ENCODE measurements around the gene TBC1D16. TPM values are rescaled to one million over a fixed set of nuclear protein-coding genes. Genes with fewer than 3 reads are reported as not detected.
A peak's percentile ranks its signal among the peaks of the same experiment; 100 is the strongest.

The TBC1D16 gene
- total and polyA plus RNA-seq, 2 donors (not counting 1 experiment from before 2014, with no cell fraction given): 8.3 to 30.4 TPM

DNA sequence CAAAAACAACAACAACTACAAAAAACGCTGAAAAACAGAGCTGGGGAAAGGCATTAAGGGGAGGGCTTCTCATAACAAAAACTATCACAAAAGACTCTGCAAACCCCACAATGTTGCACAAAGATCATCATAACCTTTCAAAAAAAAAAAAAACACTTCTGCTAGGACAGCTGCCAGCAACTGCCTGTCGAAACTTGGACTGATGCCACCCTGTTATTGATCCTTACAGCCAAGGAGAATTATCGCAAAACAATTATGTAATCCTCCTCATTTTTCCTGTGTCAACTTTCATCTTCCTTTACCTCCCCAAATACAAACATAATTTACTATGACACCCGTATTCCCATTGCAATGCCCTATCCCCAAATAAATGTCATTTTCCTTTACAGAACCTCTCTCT is 10.0 kb upstream of the TBC1D16 start:
- TF ChIP-seq, protein P1, sequence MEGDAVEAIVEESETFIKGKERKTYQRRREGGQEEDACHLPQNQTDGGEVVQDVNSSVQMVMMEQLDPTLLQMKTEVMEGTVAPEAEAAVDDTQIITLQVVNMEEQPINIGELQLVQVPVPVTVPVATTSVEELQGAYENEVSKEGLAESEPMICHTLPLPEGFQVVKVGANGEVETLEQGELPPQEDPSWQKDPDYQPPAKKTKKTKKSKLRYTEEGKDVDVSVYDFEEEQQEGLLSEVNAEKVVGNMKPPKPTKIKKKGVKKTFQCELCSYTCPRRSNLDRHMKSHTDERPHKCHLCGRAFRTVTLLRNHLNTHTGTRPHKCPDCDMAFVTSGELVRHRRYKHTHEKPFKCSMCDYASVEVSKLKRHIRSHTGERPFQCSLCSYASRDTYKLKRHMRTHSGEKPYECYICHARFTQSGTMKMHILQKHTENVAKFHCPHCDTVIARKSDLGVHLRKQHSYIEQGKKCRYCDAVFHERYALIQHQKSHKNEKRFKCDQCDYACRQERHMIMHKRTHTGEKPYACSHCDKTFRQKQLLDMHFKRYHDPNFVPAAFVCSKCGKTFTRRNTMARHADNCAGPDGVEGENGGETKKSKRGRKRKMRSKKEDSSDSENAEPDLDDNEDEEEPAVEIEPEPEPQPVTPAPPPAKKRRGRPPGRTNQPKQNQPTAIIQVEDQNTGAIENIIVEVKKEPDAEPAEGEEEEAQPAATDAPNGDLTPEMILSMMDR (conservative IDR thresholded peaks at IDR 0.05 in 1 of 2, IDR thresholded peaks at IDR 0.05 in 1 of 2; ENCODE audit: low read depth in 1 of 2, low read length in 2 of 2): no peak
- no peak for TF ChIP-seq EZH2 (IDR thresholded peaks at IDR 0.05; ENCODE audit: low read length, missing control alignments)
- H3K9me3 ChIP-seq (ENCODE audit: control insufficient read depth, insufficient read depth, low read depth, low read length): no peaks in the 10 kb centered on the region
- H2AFZ ChIP-seq (ENCODE audit: low read length): no peak overlapping the region
- H3K27ac ChIP-seq (ENCODE audit: insufficient read depth, low read length): no peak overlapping the region
- no peak for DNase-seq (ENCODE audit: low read depth in 2 of 2)
- H3K4me3 ChIP-seq (replicated peaks in 1 of 4; ENCODE audit: control extremely low read depth in 1 of 4, insufficient read depth in 1 of 4, low read depth in 3 of 4, low read length in 4 of 4): no peak overlapping the region
- H3K36me3 ChIP-seq (ENCODE audit: control insufficient read depth, insufficient read depth, low read length): no peaks in the 10 kb centered on the region
- H3K79me2 ChIP-seq (ENCODE audit: control insufficient read depth, insufficient read depth, low read length): no peaks in the 10 kb centered on the region
- H4K20me1 ChIP-seq (ENCODE audit: control insufficient read depth, extremely low read depth, insufficient read depth, low read length): no peaks in the 10 kb centered on the region
- no peak overlapping the region for H3K9ac ChIP-seq (ENCODE audit: insufficient read depth, low read length)
- no peaks in the 10 kb centered on the region for H3K4me1 ChIP-seq (ENCODE audit: control insufficient read depth, extremely low read depth, insufficient read depth, low read length)
- H3K27me3 ChIP-seq (ENCODE audit: control insufficient read depth, insufficient read depth, low read length): no peaks in the 10 kb centered on the region
- H3K4me2 ChIP-seq (ENCODE audit: extremely low read depth, insufficient read depth, low read length): no peak overlapping the region

DNA sequence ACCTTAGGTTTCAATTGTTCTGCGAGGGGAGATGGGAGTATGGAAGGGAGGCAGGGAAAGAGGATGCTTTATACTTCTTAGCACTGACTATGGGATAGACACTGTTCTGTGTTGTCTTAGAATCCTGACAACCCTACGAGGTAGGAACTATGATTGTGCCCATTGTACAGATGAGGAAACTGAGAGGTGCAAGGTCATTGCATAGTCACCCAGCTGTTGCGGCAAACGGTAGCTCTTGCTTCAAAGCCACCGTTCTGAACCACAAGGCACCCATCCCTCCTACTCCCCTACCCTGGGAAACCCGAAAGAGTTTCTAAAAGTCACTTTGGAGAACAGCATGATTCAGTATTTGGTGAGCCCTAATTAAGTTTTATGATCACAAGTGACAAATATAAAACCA is 8.3 kb upstream of the TBC1D16 start:
- no peak overlapping the region for H3K4me2 ChIP-seq (ENCODE audit: extremely low read depth, insufficient read depth, low read length)
- H3K79me2 ChIP-seq (ENCODE audit: control insufficient read depth, insufficient read depth, low read length): no peaks in the 10 kb centered on the region
- H3K4me3 ChIP-seq (replicated peaks in 1 of 4; ENCODE audit: control extremely low read depth in 1 of 4, insufficient read depth in 1 of 4, low read depth in 3 of 4, low read length in 4 of 4): no peak overlapping the region
- no peak for DNase-seq (ENCODE audit: low read depth in 2 of 2)
- no peak overlapping the region for H3K27ac ChIP-seq (ENCODE audit: insufficient read depth, low read length)
- H4K20me1 ChIP-seq (ENCODE audit: control insufficient read depth, extremely low read depth, insufficient read depth, low read length): no peaks in the 10 kb centered on the region
- H3K9me3 ChIP-seq (ENCODE audit: control insufficient read depth, insufficient read depth, low read depth, low read length): no peaks in the 10 kb centered on the region
- no peaks in the 10 kb centered on the region for H3K36me3 ChIP-seq (ENCODE audit: control insufficient read depth, insufficient read depth, low read length)
- TF ChIP-seq EZH2 (IDR thresholded peaks at IDR 0.05; ENCODE audit: low read length, missing control alignments): no peak
- TF ChIP-seq, protein P1 (conservative IDR thresholded peaks at IDR 0.05 in 1 of 2, IDR thresholded peaks at IDR 0.05 in 1 of 2; ENCODE audit: low read depth in 1 of 2, low read length in 2 of 2): no peak
- H2AFZ ChIP-seq (ENCODE audit: low read length): no peak overlapping the region
- H3K9ac ChIP-seq (ENCODE audit: insufficient read depth, low read length): no peak overlapping the region
- H3K4me1 ChIP-seq (ENCODE audit: control insufficient read depth, extremely low read depth, insufficient read depth, low read length): no peaks in the 10 kb centered on the region
- H3K27me3 ChIP-seq (ENCODE audit: control insufficient read depth, insufficient read depth, low read length): no peaks in the 10 kb centered on the region

DNA sequence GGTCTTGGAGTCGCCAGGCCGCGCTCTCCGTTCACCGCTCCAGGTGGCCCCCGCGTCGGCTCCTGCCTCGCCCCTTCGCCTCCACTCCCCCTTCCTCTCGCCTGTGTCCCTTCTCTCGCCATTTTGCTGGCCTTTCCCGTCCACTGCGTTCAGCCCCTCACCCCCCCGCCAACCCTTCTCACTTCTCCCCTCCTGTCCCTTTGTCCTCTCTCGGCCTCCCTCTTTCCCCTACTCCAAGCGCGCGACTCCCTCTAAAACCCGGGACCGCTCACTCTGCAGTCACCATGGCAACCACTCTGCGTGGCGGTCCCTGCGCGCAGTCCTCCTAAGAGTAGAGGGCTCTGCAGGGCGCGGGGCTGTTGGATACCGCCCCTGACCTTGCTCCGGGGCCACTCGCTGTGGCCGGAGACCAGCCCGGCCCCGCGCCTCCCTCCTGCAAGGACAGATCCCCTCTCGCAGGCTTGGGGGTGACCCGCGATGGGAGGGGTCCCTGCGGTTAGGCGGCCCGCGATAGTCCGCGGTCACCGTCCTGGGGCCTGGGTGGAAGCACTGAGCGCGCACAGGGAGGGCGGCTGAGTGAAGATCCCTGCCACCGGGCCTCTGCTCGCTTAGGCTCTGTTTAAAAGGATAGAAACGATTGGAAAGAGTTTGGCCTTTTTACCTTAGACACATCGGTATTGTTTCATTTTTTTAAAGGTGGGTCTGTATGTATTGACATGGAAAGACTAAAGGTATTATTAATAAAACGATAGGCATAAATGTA is 1.2 kb upstream of the TBC1D16 start:
- H3K4me1 ChIP-seq (ENCODE audit: control insufficient read depth, extremely low read depth, insufficient read depth, low read length): peaks cover 2% of the 10 kb centered on the region
- peak; percentile 23 to 47 for DNase-seq (ENCODE audit: low read depth in 2 of 2)
- H3K27ac ChIP-seq (ENCODE audit: insufficient read depth, low read length): peak overlapping the region; percentile 93
- no peaks in the 10 kb centered on the region for H4K20me1 ChIP-seq (ENCODE audit: control insufficient read depth, extremely low read depth, insufficient read depth, low read length)
- H3K9ac ChIP-seq (ENCODE audit: insufficient read depth, low read length): peak overlapping the region; percentile 96
- H3K9me3 ChIP-seq (ENCODE audit: control insufficient read depth, insufficient read depth, low read depth, low read length): no peaks in the 10 kb centered on the region
- peaks cover 2% of the 10 kb centered on the region for H3K79me2 ChIP-seq (ENCODE audit: control insufficient read depth, insufficient read depth, low read length)
- H3K36me3 ChIP-seq (ENCODE audit: control insufficient read depth, insufficient read depth, low read length): no peaks in the 10 kb centered on the region
- H3K4me2 ChIP-seq (ENCODE audit: extremely low read depth, insufficient read depth, low read length): peak overlapping the region; percentile 91
- H2AFZ ChIP-seq (ENCODE audit: low read length): peak overlapping the region; percentile 73
- H3K4me3 ChIP-seq (replicated peaks in 1 of 4; ENCODE audit: control extremely low read depth in 1 of 4, insufficient read depth in 1 of 4, low read depth in 3 of 4, low read length in 4 of 4): peak overlapping the region; percentile 46 to 79 (median 68)
- H3K27me3 ChIP-seq (ENCODE audit: control insufficient read depth, insufficient read depth, low read length): no peaks in the 10 kb centered on the region
- no peak for TF ChIP-seq EZH2 (IDR thresholded peaks at IDR 0.05; ENCODE audit: low read length, missing control alignments)
- TF ChIP-seq, protein P1 (conservative IDR thresholded peaks at IDR 0.05 in 1 of 2, IDR thresholded peaks at IDR 0.05 in 1 of 2; ENCODE audit: low read depth in 1 of 2, low read length in 2 of 2): no peak
